B cell (primary cell): ENCODE results near the gene PDSS1. TPM values are rescaled to one million over a fixed set of nuclear protein-coding genes. Genes with fewer than 3 reads are reported as not detected.

Experiments used
- ATAC-seq: fragments of 200-7000 bp; cut with Tn5 transposase; one replicate; pipeline ENCODE4 v1.10.0; 2021; ENCODE audit warnings: low read depth, mild to moderate bottlenecking, moderate number of reproducible peaks, moderate library complexity
- CTCF ChIA-PET: fragments of 350-600 bp; sonication (Branson Sonifier 250); formaldehyde crosslinking; loops from one replicate; lab custom pipeline; 2021; ENCODE audit warnings: antibody characterized with exemption, inconsistent platforms; lab: Charles Lee
- POLR2A ChIA-PET: fragments of 350-600 bp; sonication (Branson Sonifier 250); formaldehyde crosslinking; loops from one replicate; lab custom pipeline; 2021; ENCODE audit warnings: antibody characterized with exemption; lab: Charles Lee
- DNase-seq: peaks from one replicate; pipeline ENCODE4 v3.0.0; 2013
- H2AFZ ChIP-seq: 2 replicates; pipeline ENCODE4 v1.6.1; 2012; ENCODE audit warnings: mild to moderate bottlenecking, low read depth, low read length; ENCODE audit not compliant: insufficient read depth, poor library complexity, severe bottlenecking
- H3K27ac ChIP-seq, 2 donors: 1 replicate in 1 of 2; 2 replicates in 1 of 2; pipeline ENCODE4 v1.5.1; 2012 to 2013; ENCODE audit warnings: low read length in 2 of 2, mild to moderate bottlenecking in 2 of 2, moderate library complexity in 1 of 2
- H3K27me3 ChIP-seq, 4 experiments: fragments of 200-600 bp in 1 of 4; sonication (generic) in 1 of 4; replicated peaks in 1 of 4; 1 replicate in 2 of 4; 2 replicates in 2 of 4; pipeline versions ENCODE4 v1.6.1 to v1.7.0; 2013 to 2016; ENCODE audit warnings: low read length in 3 of 4, mild to moderate bottlenecking in 2 of 4, mixed read lengths in 1 of 4, moderate library complexity in 1 of 4; ENCODE audit not compliant: insufficient read depth in 4 of 4, control insufficient read depth in 3 of 4; ENCODE audit errors: control extremely low read depth in 1 of 4
- H3K36me3 ChIP-seq, 2 experiments: replicated peaks in 1 of 2; 1 replicate in 1 of 2; 2 replicates in 1 of 2; pipeline versions ENCODE4 v1.6.1 to v1.7.1; 2013; ENCODE audit warnings: low read length in 1 of 2; ENCODE audit not compliant: insufficient read depth in 2 of 2, control insufficient read depth in 1 of 2; ENCODE audit errors: control extremely low read depth in 1 of 2, extremely low read depth in 1 of 2
- H3K4me1 ChIP-seq, 2 donors: fragments of 200-600 bp in 1 of 2; sonication (generic) in 1 of 2; 1 replicate in 1 of 2; 2 replicates in 1 of 2; pipeline versions ENCODE4 v1.5.1 to v1.6.1; 2013 to 2017; ENCODE audit warnings: low read length in 2 of 2; ENCODE audit not compliant: control insufficient read depth in 2 of 2, insufficient read depth in 2 of 2
- H3K4me2 ChIP-seq: replicated peaks from 2 replicates; pipeline ENCODE3; 2012; ENCODE audit warnings: mild to moderate bottlenecking, low read depth, low read length; ENCODE audit not compliant: poor library complexity, severe bottlenecking
- H3K4me3 ChIP-seq, 5 experiments: fragments of 200-600 bp in 1 of 5; sonication (generic) in 1 of 5; 1 replicate in 3 of 5; 2 replicates in 2 of 5; pipeline versions ENCODE4 v1.5.1 to v1.7.0; 2011 to 2016; ENCODE audit warnings: low read length in 4 of 5, mild to moderate bottlenecking in 4 of 5, low read depth in 2 of 5, control low read depth in 1 of 5, moderate library complexity in 1 of 5; ENCODE audit not compliant: insufficient read depth in 1 of 5; ENCODE audit errors: control extremely low read depth in 1 of 5, extremely low read depth in 1 of 5
- H3K79me2 ChIP-seq: fragments of 200-600 bp; sonication (generic); one replicate; pipeline ENCODE4 v1.6.0; 2016; ENCODE audit warnings: low read length; ENCODE audit not compliant: control insufficient read depth, insufficient read depth
- H3K9ac ChIP-seq: fragments of 200-600 bp; sonication (generic); 2 replicates; pipeline ENCODE4 v1.6.1; 2017; ENCODE audit warnings: mild to moderate bottlenecking, low read length, moderate library complexity
- H3K9me3 ChIP-seq, 3 donors: one replicate each; pipeline versions ENCODE4 v1.6.1 to v1.7.1; 2013; ENCODE audit warnings: low read length in 2 of 3; ENCODE audit not compliant: control insufficient read depth in 2 of 3, insufficient read depth in 1 of 3; ENCODE audit errors: control extremely low read depth in 1 of 3
- H4K20me1 ChIP-seq: 2 replicates; pipeline ENCODE4 v1.6.0; 2012; ENCODE audit warnings: mild to moderate bottlenecking, low read length; ENCODE audit not compliant: insufficient read depth, control insufficient read depth, poor library complexity, severe bottlenecking
- H3K27ac Mint-ChIP-seq: one replicate; pipeline ENCODE4 v1.8.0; 2021; ENCODE audit warnings: mixed read lengths
- H3K27me3 Mint-ChIP-seq: one replicate; pipeline ENCODE4 v1.8.0; 2021; ENCODE audit warnings: mixed read lengths
- H3K4me1 Mint-ChIP-seq: one replicate; pipeline ENCODE4 v1.8.0; 2021; ENCODE audit warnings: mixed read lengths
- H3K4me3 Mint-ChIP-seq: one replicate; pipeline ENCODE4 v1.8.0; 2021; ENCODE audit warnings: mixed read lengths
- H3K9me3 Mint-ChIP-seq: one replicate; pipeline ENCODE4 v1.8.0; 2022; ENCODE audit warnings: mixed read lengths; ENCODE audit not compliant: insufficient read depth
- EZH2 ChIP-seq: IDR thresholded peaks from 2 replicates; pipeline ENCODE4 v1.6.1; 2012; ENCODE audit warnings: borderline replicate concordance, low read depth, mild to moderate bottlenecking, moderate library complexity, low read length; ENCODE audit not compliant: insufficient read depth, poor library complexity, severe bottlenecking
- WGBS: methylation state at CpG from one replicate; pipeline ENCODE4 v1.1.5; 2013; ENCODE audit warnings: missing lambda C conversion rate; ENCODE audit not compliant: insufficient coverage; 5-methylcytosine and 5-hydroxymethylcytosine counted together
- intact Hi-C: fragments of 100-400 bp; cut with micrococcal nuclease; formaldehyde crosslinking; loops from one replicate; pipeline ENCODE4 v1.10.0; 2022
- polyA plus RNA-seq: library from polyadenylated mRNA; depleted of rRNA; stranded (reverse); fragments of >200 nt; gene quantifications from 2 replicates; pipeline ENCODE4 v1.2.3, GENCODE V29; 2012
- total RNA-seq, 2 donors: library from RNA; stranded (reverse); fragments of 120-200 nt in 1 of 2; gene quantifications; 1 replicate in 1 of 2; 2 replicates in 1 of 2; pipeline versions ENCODE4 v1.2.3 to v1.2.4, GENCODE V29; 2013 to 2022
- TF ChIP-seq, protein P1 (sequence below): fragments of 200-600 bp; IDR thresholded peaks from one replicate; pipeline ENCODE4 v1.8.0; 2022; ENCODE audit warnings: antibody characterized with exemption, mild to moderate bottlenecking

Gene PDSS1
- total and polyA plus RNA-seq, 2 donors (not counting 1 experiment from before 2014, with no cell fraction given), result 3.6 to 4.7 TPM

GRCh38 chr10:26727005-26727404 lies 29.5 kb downstream of the PDSS1 start:
- no peak overlapping the region for H3K4me3 Mint-ChIP-seq
- Histone ChIP-seq H3K79me2 (no peaks in the 10 kb centered on the region), H3K36me3 (peaks cover 1 to 5% of the 10 kb centered on the region in 2 experiments), H3K9ac (no peak overlapping the region), H3K4me1 (peaks cover 0 to 15% of the 10 kb centered on the region in 2 donors), H3K27me3 (no peaks in the 10 kb centered on the region), H3K4me3 (no peak overlapping the region), H4K20me1 (no peaks in the 10 kb centered on the region), H3K9me3 (no peaks in the 10 kb centered on the region), H2AFZ (no peak overlapping the region), H3K4me2 (no peak overlapping the region), H3K27ac (no peak overlapping the region)
- DNase-seq (no peak), ATAC-seq (no peak)
- no peaks in the 10 kb centered on the region for H3K9me3 Mint-ChIP-seq
- ChIA-PET POLR2A (interaction anchor here (0.7 kb wide), 1 partner anchor 148 kb away, joined by 4 read pairs; no protein-coding TSS in a partner anchor), CTCF (interaction anchor here (0.6 to 13.3 kb wide), 42 partner anchors 8 to 1528 kb away, joined by 3 to 452 read pairs (median 5); partner anchors contain the start of gene ABI1)
- H3K27ac Mint-ChIP-seq, result no peak overlapping the region
- no peaks in the 10 kb centered on the region for H3K27me3 Mint-ChIP-seq
- no CpG with 5 or more reads among the region's 1 CpG for WGBS
- intact Hi-C loops, result no loop called here
- no peak for TF ChIP-seq EZH2
- TF ChIP-seq, protein P1, sequence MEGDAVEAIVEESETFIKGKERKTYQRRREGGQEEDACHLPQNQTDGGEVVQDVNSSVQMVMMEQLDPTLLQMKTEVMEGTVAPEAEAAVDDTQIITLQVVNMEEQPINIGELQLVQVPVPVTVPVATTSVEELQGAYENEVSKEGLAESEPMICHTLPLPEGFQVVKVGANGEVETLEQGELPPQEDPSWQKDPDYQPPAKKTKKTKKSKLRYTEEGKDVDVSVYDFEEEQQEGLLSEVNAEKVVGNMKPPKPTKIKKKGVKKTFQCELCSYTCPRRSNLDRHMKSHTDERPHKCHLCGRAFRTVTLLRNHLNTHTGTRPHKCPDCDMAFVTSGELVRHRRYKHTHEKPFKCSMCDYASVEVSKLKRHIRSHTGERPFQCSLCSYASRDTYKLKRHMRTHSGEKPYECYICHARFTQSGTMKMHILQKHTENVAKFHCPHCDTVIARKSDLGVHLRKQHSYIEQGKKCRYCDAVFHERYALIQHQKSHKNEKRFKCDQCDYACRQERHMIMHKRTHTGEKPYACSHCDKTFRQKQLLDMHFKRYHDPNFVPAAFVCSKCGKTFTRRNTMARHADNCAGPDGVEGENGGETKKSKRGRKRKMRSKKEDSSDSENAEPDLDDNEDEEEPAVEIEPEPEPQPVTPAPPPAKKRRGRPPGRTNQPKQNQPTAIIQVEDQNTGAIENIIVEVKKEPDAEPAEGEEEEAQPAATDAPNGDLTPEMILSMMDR, result no peak
- peaks cover 12% of the 10 kb centered on the region for H3K4me1 Mint-ChIP-seq

GRCh38 chr10:26728957-26729356 lies 31.5 kb downstream of the PDSS1 start:
- H3K79me2 ChIP-seq, result no peaks in the 10 kb centered on the region
- Mint-ChIP-seq H3K9me3 (no peaks in the 10 kb centered on the region), H3K27ac (no peak overlapping the region), H3K27me3 (no peaks in the 10 kb centered on the region), H3K4me3 (no peak overlapping the region), H3K4me1 (peaks cover 13% of the 10 kb centered on the region)
- ChIA-PET CTCF (interaction anchor here (0.7 to 13.3 kb wide), 5 partner anchors 52 to 152 kb away, joined by 3 to 452 read pairs (median 4); no protein-coding TSS in a partner anchor), POLR2A (no interaction called here)
- no peak overlapping the region for H3K9ac ChIP-seq
- no peaks in the 10 kb centered on the region for H3K9me3 ChIP-seq
- H3K4me1 ChIP-seq, result peaks cover 0 to 15% of the 10 kb centered on the region in 2 donors
- TF ChIP-seq, protein P1, result peak; percentile 12
- no peak for TF ChIP-seq EZH2
- ATAC-seq (no peak), DNase-seq (no peak)
- intact Hi-C loops, result no loop called here
- no peak overlapping the region for H3K27ac ChIP-seq
- no peaks in the 10 kb centered on the region for H3K27me3 ChIP-seq
- H3K36me3 ChIP-seq, result peaks cover 1 to 11% of the 10 kb centered on the region in 2 experiments
- H4K20me1 ChIP-seq, result no peaks in the 10 kb centered on the region
- WGBS, result no CpG with 5 or more reads among the region's 7 CpGs
- no peak overlapping the region for H3K4me2 ChIP-seq
- no peak overlapping the region for H2AFZ ChIP-seq
- no peak overlapping the region for H3K4me3 ChIP-seq
